ENCODE data around the gene SLC24A4. TPM values are rescaled to one million over a fixed set of nuclear protein-coding genes. Genes with fewer than 3 reads are reported as not detected.
A peak's percentile ranks its signal among the peaks of the same experiment; 100 is the strongest.

Gene SLC24A4
- total RNA-seq, 1 donor from 2014 or later = 1.5 TPM

- H3K4me3 ChIP-seq = peak overlapping the region in 1 of 2 donors; percentile 86
- H3K27ac ChIP-seq = peak overlapping the region; percentile 78
- intact Hi-C loops (cut with DNase I) = no loop called here
These were observed 192.8 kb downstream of the SLC24A4 start for GRCh38 chr14:92515546-92516343.

DNA sequence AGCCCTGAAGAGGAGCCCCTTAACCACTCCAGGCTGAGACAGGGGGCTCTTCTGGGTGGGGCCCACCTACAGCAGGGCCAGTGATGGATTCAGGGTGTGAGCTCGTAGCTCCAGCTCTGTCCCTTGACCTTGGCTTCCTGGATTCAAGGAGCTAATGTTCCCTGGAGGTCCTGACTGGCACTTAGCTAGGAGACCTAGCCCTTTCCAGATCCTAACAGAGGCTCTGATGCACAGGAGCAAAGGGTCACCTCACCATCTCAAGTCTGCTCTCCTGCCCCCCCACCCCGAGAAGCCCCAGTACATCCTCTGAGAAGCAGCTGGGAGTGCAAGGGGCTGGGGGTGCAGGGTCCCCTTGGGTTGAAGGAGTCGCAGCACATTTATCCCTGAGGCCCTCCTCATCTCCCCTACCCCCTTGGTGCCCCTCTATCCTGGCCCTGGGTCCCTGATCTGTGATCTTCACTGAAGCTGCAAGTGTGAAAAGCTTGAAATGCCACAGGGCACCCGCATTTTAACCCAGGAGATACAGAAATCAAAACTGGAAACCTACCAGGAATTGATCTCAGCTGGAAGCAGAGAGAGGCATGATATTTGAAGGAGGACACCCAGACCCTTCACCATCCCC lies 193.5 kb downstream of the SLC24A4 start:
- peaks cover 34% of the 10 kb centered on the region for H3K4me1 ChIP-seq
- H3K36me3 ChIP-seq = no peaks in the 10 kb centered on the region
- H3K27me3 ChIP-seq = no peaks in the 10 kb centered on the region
- no peaks in the 10 kb centered on the region for H3K9me3 ChIP-seq
- intact Hi-C loops (cut with DNase I) = no loop called here
- no peak for TF ChIP-seq POLR2A (IDR thresholded peaks at IDR 0.05)
- no peak for TF ChIP-seq POLR2AphosphoS5 (IDR thresholded peaks at IDR 0.05; ENCODE audit: insufficient read depth in 1 of 2, low read depth in 1 of 2)
- TF ChIP-seq, protein P1, sequence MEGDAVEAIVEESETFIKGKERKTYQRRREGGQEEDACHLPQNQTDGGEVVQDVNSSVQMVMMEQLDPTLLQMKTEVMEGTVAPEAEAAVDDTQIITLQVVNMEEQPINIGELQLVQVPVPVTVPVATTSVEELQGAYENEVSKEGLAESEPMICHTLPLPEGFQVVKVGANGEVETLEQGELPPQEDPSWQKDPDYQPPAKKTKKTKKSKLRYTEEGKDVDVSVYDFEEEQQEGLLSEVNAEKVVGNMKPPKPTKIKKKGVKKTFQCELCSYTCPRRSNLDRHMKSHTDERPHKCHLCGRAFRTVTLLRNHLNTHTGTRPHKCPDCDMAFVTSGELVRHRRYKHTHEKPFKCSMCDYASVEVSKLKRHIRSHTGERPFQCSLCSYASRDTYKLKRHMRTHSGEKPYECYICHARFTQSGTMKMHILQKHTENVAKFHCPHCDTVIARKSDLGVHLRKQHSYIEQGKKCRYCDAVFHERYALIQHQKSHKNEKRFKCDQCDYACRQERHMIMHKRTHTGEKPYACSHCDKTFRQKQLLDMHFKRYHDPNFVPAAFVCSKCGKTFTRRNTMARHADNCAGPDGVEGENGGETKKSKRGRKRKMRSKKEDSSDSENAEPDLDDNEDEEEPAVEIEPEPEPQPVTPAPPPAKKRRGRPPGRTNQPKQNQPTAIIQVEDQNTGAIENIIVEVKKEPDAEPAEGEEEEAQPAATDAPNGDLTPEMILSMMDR (IDR thresholded peaks at IDR 0.05) = no peak
- H3K4me3 ChIP-seq = no peak overlapping the region
- H3K27ac ChIP-seq = no peak overlapping the region
- no peak for DNase-seq (ENCODE audit: extremely low spot score in 2 of 2)

More at GRCh38 chr14:92515546-92516343, 192.8 kb downstream of the SLC24A4 start:
- Histone ChIP-seq H3K9me3 (no peaks in the 10 kb centered on the region), H3K27me3 (no peaks in the 10 kb centered on the region), H3K36me3 (no peaks in the 10 kb centered on the region), H3K4me1 (peaks cover 34% of the 10 kb centered on the region)
- TF ChIP-seq POLR2A (IDR thresholded peaks at IDR 0.05) = no peak
- TF ChIP-seq POLR2AphosphoS5 (IDR thresholded peaks at IDR 0.05; ENCODE audit: insufficient read depth in 1 of 2, low read depth in 1 of 2) = no peak
- TF ChIP-seq, protein P1 (IDR thresholded peaks at IDR 0.05) = no peak
- no peak for DNase-seq (ENCODE audit: extremely low spot score in 2 of 2)

GRCh38 chr14:92516966-92517506 lies 194.1 kb downstream of the SLC24A4 start:
- Histone ChIP-seq H3K27ac (no peak overlapping the region), H3K27me3 (no peaks in the 10 kb centered on the region), H3K4me1 (peaks cover 34% of the 10 kb centered on the region), H3K4me3 (no peak overlapping the region), H3K9me3 (no peaks in the 10 kb centered on the region), H3K36me3 (no peaks in the 10 kb centered on the region)
- DNase-seq (ENCODE audit: extremely low spot score in 2 of 2) = no peak
- TF ChIP-seq POLR2AphosphoS5 (IDR thresholded peaks at IDR 0.05; ENCODE audit: insufficient read depth in 1 of 2, low read depth in 1 of 2) (no peak), POLR2A (IDR thresholded peaks at IDR 0.05) (no peak)
- TF ChIP-seq, protein P1 (IDR thresholded peaks at IDR 0.05) = no peak
- intact Hi-C loops (cut with DNase I) = no loop called here

DNA sequence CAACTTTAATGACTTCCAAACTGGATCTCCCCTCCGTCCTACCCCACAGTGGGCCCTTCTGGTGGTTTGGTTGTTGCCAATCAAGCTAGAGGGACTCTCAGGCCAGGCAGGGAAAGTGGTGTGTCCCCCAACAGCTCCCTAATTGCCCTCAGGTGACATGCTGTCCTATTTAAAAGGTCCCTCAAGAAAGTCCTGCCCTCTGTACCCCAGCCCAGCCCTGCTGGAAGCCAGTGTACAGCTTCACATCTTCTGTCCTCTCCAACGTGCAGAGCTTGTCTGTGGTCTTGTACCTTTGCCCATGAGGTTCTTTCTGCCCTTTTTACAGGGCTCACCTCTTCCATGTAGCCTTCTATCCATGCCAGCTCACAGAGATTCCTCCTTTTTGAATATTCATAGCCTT lies 194.8 kb downstream of the SLC24A4 start:
- no peak overlapping the region for H3K27ac ChIP-seq
- no peak for TF ChIP-seq POLR2AphosphoS5 (IDR thresholded peaks at IDR 0.05; ENCODE audit: insufficient read depth in 1 of 2, low read depth in 1 of 2)
- TF ChIP-seq, protein P1 (IDR thresholded peaks at IDR 0.05) = no peak
- no peak for TF ChIP-seq POLR2A (IDR thresholded peaks at IDR 0.05)
- H3K36me3 ChIP-seq = no peaks in the 10 kb centered on the region
- peaks cover 31% of the 10 kb centered on the region for H3K4me1 ChIP-seq
- intact Hi-C loops (cut with DNase I) = no loop called here
- no peak for DNase-seq (ENCODE audit: extremely low spot score in 2 of 2)
- H3K27me3 ChIP-seq = no peaks in the 10 kb centered on the region
- H3K9me3 ChIP-seq = no peaks in the 10 kb centered on the region
- no peak overlapping the region for H3K4me3 ChIP-seq

All from vagina (tissue), 2 donors.